Nephron progenitor cell (in vitro differentiated cells): Measurements from ENCODE around the gene PPP1R37.

Experiments
- DNase-seq: peaks from one replicate; pipeline ENCODE4 v3.0.0; 2021
- H3K27ac Mint-ChIP-seq: 2 replicates; pipeline ENCODE4 v1.8.0; 2021; ENCODE audit warnings: mild to moderate bottlenecking, moderate library complexity, mixed read lengths
- H3K27me3 Mint-ChIP-seq: 2 replicates; pipeline ENCODE4 v1.8.0; 2021; ENCODE audit warnings: mild to moderate bottlenecking, low read depth, mixed read lengths; ENCODE audit not compliant: poor library complexity
- H3K36me3 Mint-ChIP-seq: 2 replicates; pipeline ENCODE4 v1.8.0; 2021; ENCODE audit warnings: low read depth, mixed read lengths
- H3K4me1 Mint-ChIP-seq: 2 replicates; pipeline ENCODE4 v1.8.0; 2021; ENCODE audit warnings: mixed read lengths
- H3K4me3 Mint-ChIP-seq: 2 replicates; pipeline ENCODE4 v1.8.0; 2021; ENCODE audit warnings: mild to moderate bottlenecking, moderate library complexity, mixed read lengths
- H3K9me3 Mint-ChIP-seq: 2 replicates; pipeline ENCODE4 v1.8.0; 2021; ENCODE audit warnings: mild to moderate bottlenecking, moderate library complexity, mixed read lengths
- TF ChIP-seq, protein P1 (sequence below): fragments of 200-600 bp; sonication (generic); IDR thresholded peaks from 2 replicates; pipeline ENCODE4 v1.5.0; 2021; ENCODE audit warnings: antibody characterized with exemption

Gene PPP1R37

DNA sequence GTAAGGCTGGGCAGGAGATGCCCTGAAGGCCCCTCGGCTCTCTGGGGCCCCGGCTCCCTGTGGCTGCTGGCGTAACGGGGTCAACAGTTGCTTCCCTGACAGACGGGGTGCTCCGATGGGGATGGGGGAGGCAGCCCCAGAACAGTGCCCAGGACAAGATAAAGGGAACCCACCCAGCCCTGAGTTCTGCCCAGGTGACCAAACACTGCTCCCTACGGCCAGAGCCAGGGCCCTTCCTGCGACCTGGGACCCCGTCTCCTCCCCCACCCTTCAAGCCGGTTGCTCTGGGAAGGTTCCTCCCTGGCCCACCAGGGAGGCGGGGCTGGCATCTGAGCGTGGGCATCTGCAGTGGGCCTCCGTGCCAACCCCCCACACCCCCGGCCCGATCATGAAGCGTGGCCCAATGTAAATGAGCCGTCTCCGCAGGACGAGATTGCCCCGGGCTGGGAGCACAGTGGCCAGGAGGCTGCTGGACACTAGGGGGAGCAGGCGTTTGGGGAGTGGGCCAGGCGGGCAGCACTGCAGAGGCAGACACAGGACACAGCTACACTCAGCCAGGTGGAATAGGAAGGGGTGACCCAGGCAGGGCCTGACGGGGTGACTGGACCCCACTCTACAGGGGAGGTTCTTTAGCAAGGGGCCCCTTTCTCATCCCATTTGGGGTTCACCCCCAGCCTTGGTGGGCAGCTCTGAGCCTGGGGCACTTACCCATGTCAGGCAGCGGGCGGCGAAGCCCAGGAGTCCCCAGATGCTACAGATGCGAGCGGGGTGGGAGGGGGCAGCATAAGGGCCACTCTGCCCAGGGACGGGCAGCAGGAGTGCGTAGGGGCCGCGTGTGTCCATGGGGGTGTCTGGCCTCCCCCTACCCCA is 69.0 kb downstream of the PPP1R37 start:
- H3K27me3 Mint-ChIP-seq = peaks cover 6% of the 10 kb centered on the region
- TF ChIP-seq, protein P1, sequence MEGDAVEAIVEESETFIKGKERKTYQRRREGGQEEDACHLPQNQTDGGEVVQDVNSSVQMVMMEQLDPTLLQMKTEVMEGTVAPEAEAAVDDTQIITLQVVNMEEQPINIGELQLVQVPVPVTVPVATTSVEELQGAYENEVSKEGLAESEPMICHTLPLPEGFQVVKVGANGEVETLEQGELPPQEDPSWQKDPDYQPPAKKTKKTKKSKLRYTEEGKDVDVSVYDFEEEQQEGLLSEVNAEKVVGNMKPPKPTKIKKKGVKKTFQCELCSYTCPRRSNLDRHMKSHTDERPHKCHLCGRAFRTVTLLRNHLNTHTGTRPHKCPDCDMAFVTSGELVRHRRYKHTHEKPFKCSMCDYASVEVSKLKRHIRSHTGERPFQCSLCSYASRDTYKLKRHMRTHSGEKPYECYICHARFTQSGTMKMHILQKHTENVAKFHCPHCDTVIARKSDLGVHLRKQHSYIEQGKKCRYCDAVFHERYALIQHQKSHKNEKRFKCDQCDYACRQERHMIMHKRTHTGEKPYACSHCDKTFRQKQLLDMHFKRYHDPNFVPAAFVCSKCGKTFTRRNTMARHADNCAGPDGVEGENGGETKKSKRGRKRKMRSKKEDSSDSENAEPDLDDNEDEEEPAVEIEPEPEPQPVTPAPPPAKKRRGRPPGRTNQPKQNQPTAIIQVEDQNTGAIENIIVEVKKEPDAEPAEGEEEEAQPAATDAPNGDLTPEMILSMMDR = peak; percentile 72
- no peaks in the 10 kb centered on the region for H3K9me3 Mint-ChIP-seq
- H3K36me3 Mint-ChIP-seq = no peaks in the 10 kb centered on the region
- H3K27ac Mint-ChIP-seq = no peak overlapping the region
- no peak overlapping the region for H3K4me3 Mint-ChIP-seq
- H3K4me1 Mint-ChIP-seq = peaks cover 26% of the 10 kb centered on the region
- DNase-seq = peak; percentile 78

DNA sequence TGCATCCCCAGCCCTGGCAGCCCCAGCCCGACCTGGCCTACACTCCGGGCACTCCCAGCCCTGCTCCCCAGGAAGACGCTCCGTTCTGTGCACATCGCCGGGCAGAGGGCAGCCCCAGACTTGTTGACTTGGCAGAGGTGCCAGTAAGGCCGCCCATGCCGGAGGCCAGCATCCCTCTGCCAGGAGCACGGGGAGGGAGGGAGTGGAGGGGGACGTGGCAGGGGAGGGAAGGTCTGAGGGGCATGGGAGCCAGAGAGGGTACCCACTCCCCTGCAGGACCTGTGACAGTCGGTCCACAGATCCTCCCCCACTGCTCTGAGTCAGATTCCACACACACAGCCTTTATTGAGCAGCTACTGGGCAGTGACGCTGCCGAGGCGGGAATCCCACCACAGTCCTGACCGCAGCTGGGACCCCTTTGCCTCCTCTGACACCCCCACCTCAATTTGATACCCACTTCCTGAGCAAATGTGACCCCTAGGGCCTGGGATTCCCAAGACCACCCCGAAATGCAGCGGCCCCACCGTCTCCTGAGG is 69.7 kb downstream of the PPP1R37 start:
- peaks cover 6% of the 10 kb centered on the region for H3K27me3 Mint-ChIP-seq
- peaks cover 24% of the 10 kb centered on the region for H3K4me1 Mint-ChIP-seq
- no peaks in the 10 kb centered on the region for H3K36me3 Mint-ChIP-seq
- H3K9me3 Mint-ChIP-seq = no peaks in the 10 kb centered on the region
- H3K4me3 Mint-ChIP-seq = no peak overlapping the region
- TF ChIP-seq, protein P1 = no peak
- no peak overlapping the region for H3K27ac Mint-ChIP-seq
- DNase-seq = no peak

DNA sequence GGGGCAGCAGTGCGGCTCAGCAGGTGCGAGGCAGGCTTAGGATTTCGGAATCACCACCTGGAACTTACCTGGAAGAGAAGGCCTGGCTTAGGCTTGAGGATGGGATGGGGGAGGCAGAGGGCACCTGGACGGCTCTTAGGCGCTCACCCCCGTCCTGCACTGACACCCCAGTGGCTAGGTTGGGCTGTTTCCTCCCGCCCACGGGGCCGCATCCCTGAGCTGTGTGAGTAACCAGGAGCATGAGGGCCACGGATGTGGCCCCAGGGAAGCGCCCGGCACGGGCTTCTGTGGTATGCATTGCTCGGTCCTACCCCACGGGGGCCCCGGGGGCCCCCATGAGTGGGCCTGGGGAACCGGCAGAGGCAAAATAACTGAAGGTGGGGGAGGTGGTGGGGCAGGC is 70.2 kb downstream of the PPP1R37 start:
- H3K27me3 Mint-ChIP-seq = peaks cover 6% of the 10 kb centered on the region
- DNase-seq = no peak
- H3K36me3 Mint-ChIP-seq = no peaks in the 10 kb centered on the region
- peaks cover 24% of the 10 kb centered on the region for H3K4me1 Mint-ChIP-seq
- no peaks in the 10 kb centered on the region for H3K9me3 Mint-ChIP-seq
- no peak overlapping the region for H3K4me3 Mint-ChIP-seq
- TF ChIP-seq, protein P1 = no peak
- H3K27ac Mint-ChIP-seq = no peak overlapping the region

DNA sequence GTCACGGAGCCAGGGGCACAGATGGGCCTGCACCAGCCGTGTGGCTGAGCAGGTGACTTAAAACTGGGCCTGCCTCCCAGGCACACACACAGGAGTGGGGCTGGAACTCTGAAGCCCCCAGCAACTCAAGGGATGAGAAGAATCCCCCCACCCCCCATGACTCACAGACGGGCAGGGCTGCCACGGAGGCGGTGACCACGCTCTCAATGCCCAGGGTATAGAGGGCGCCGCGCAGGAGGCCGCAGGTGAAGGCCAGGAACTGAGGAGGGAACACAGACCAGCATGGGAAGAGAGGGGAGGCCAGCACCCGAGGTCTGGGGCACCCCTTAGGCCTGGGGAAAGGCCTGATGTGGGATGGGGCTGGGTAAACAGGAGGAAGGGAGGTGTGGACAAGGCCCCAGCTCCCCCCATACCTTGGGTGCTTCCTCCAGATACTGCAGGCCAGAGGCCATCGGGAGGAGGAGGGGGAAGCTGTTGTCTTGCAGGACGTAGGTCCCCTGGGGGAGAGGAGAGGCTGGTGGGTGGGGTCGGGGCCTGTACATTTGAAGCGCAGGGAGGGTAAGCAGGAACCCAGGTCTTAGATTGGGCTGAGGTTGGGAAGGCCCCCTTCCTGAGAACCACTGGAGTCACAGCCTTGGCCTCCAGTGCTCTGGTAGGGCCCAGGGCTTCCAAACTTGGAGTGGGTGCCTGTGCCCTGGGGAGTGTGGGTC is 70.9 kb downstream of the PPP1R37 start:
- Mint-ChIP-seq H3K4me1 (peaks cover 24% of the 10 kb centered on the region), H3K4me3 (no peak overlapping the region), H3K27ac (no peak overlapping the region), H3K9me3 (no peaks in the 10 kb centered on the region), H3K36me3 (no peaks in the 10 kb centered on the region), H3K27me3 (peaks cover 6% of the 10 kb centered on the region)
- no peak for DNase-seq
- TF ChIP-seq, protein P1 = no peak

DNA sequence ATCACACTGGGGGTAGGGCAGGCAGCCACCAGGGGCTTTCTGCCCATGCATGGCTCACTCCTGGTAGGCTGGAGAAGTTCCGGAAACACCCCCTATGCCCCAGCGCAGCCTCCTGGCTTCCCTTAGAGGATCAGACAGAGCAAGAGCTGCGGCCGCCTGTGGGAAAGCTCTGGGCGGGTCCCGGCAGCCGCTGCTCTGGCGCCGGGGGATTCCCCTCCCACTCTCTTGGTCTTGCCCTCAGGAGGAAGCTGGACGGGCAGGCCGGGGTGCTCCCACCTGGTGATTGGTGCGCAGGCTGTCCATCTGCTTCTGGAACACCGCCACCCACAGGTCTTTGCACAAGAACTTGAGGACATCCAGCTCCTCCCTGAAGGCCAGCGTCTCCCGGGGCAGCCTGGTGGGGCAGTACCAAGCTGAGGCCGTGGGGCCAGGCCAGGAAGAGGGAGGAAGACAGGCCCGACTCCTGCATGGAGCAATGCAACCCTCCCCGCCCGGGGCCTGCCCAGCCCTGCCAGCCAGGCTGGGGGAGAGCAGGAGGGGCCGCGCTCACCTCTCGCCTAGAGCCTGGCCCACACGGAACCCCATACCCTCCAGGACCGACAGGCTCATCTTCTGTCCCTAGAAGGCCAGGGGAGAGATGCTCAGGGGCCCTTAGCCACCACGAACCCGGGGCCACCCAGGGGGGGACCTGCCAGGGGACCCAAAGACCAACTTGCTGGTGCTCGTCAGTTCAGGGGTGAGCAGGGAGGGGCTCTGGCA is 71.8 kb downstream of the PPP1R37 start:
- TF ChIP-seq, protein P1 = no peak
- Mint-ChIP-seq H3K4me1 (peaks cover 24% of the 10 kb centered on the region), H3K27ac (no peak overlapping the region), H3K9me3 (no peaks in the 10 kb centered on the region), H3K27me3 (peaks cover 6% of the 10 kb centered on the region), H3K36me3 (no peaks in the 10 kb centered on the region), H3K4me3 (no peak overlapping the region)
- peak; percentile 46 for DNase-seq
